GM18909 (cell line): ENCODE data around the gene ODAD3.
"Not testable (repeated sequence)": the region's sequence is repeated elsewhere in the genome, so short reads cannot be mapped to it uniquely, and the experiment has no call there.

ENCODE experiments used
- ATAC-seq: cut with Tn5 transposase; IDR thresholded peaks from one replicate; pipeline ENCODE4 v1.9.1; 2021; ENCODE audit warnings: mild to moderate bottlenecking; ENCODE audit not compliant: unreplicated experiment, poor library complexity

The ODAD3 gene

GRCh38 chr19:11445141-11445540, 10.2 kb upstream of the ODAD3 start:
- ATAC-seq: no peak

GRCh38 chr19:11444059-11444458, 9.1 kb upstream of the ODAD3 start:
- no peak for ATAC-seq

- ATAC-seq: no peak
Measured at GRCh38 chr19:11437955-11438354, 3.0 kb upstream of the ODAD3 start.

GRCh38 chr19:11435833-11436313, 952 bp upstream of the ODAD3 start:
- no peak for ATAC-seq

- ATAC-seq: peak; percentile 0
Measured at GRCh38 chr19:11434703-11435056, 241 bp downstream of the ODAD3 start.

GRCh38 chr19:11433526-11433925, 1.4 kb downstream of the ODAD3 start:
- not testable (repeated sequence) for ATAC-seq

GRCh38 chr19:11426656-11427055, 8.3 kb downstream of the ODAD3 start:
- ATAC-seq: no peak

GRCh38 chr19:11425719-11426457, 9.0 kb downstream of the ODAD3 start:
- no peak for ATAC-seq

GRCh38 chr19:11423791-11424181, 11.1 kb downstream of the ODAD3 start:
- ATAC-seq: no peak

GRCh38 chr19:11423164-11423790, 11.6 kb downstream of the ODAD3 start:
- no peak for ATAC-seq

GRCh38 chr19:11422163-11423065, 12.5 kb downstream of the ODAD3 start:
- ATAC-seq: peak; percentile 78

- ATAC-seq: peak; percentile 32
Measured at GRCh38 chr19:11421371-11422098, 13.4 kb downstream of the ODAD3 start.

- no peak for ATAC-seq
Measured at GRCh38 chr19:11420429-11421370, 14.2 kb downstream of the ODAD3 start.

GRCh38 chr19:11418549-11419506, 16.1 kb downstream of the ODAD3 start, which contains the start of gene RGL3:
RGL3 (minus strand) TSS chr19:11419314; CDS start chr19:11419278, 36 bp downstream.
- no peak for ATAC-seq

GRCh38 chr19:11418094-11418548, 16.8 kb downstream of the ODAD3 start:
- ATAC-seq: no peak

GRCh38 chr19:11416346-11417052, 18.4 kb downstream of the ODAD3 start:
- no peak for ATAC-seq

GRCh38 chr19:11414544-11414943, 20.4 kb downstream of the ODAD3 start:
- no peak for ATAC-seq
